Measurements from ENCODE around the gene RPS5.
A peak's percentile ranks its signal among the peaks of the same experiment; 100 is the strongest.
"Not testable (repeated sequence)": the region's sequence is repeated elsewhere in the genome, so short reads cannot be mapped to it uniquely, and the experiment has no call there.

Gene RPS5

GRCh38 chr19:58385891-58386575, 1.0 kb upstream of the RPS5 start:
- no peak for DNase-seq

GRCh38 chr19:58387338-58388174, 487 bp downstream of the RPS5 start:
- no peak for DNase-seq

GRCh38 chr19:58388175-58388526, 1.1 kb downstream of the RPS5 start:
- DNase-seq, result no peak

- no peak for DNase-seq
These were observed 6.1 kb downstream of the RPS5 start for GRCh38 chr19:58392945-58393724.

- DNase-seq, result no peak
These were observed 6.6 kb downstream of the RPS5 start for GRCh38 chr19:58393725-58394033.

GRCh38 chr19:58394821-58395219, 7.8 kb downstream of the RPS5 start:
- no peak for DNase-seq

GRCh38 chr19:58395220-58395978, 8.3 kb downstream of the RPS5 start, which contains the start of gene RNF225:
RNF225 (plus strand) TSS chr19:58395656; CDS start chr19:58396090, 434 bp downstream.
- DNase-seq, result no peak

GRCh38 chr19:58395979-58396627, 9.0 kb downstream of the RPS5 start:
- DNase-seq, result no peak

GRCh38 chr19:58396691-58397532, 9.8 kb downstream of the RPS5 start:
- DNase-seq, result no peak

- no peak for DNase-seq
These were observed 10.5 kb downstream of the RPS5 start for GRCh38 chr19:58397533-58398037.

GRCh38 chr19:58398087-58398486, 11.0 kb downstream of the RPS5 start:
- no peak for DNase-seq

GRCh38 chr19:58398545-58398944, 11.5 kb downstream of the RPS5 start:
- DNase-seq, result no peak

- no peak for DNase-seq
These were observed 12.8 kb downstream of the RPS5 start for GRCh38 chr19:58399903-58400302.

- no peak for DNase-seq
These were observed 13.3 kb downstream of the RPS5 start for GRCh38 chr19:58400316-58400915.

- DNase-seq, result peak; percentile 100
These were observed 14.1 kb downstream of the RPS5 start for GRCh38 chr19:58400916-58401839.

GRCh38 chr19:58401840-58402421, 14.9 kb downstream of the RPS5 start:
- no peak for DNase-seq

- DNase-seq, result not testable (repeated sequence)
These were observed 16.9 kb downstream of the RPS5 start for GRCh38 chr19:58403920-58404478.

GRCh38 chr19:58406818-58407657, 20.0 kb downstream of the RPS5 start:
- no peak for DNase-seq
